Measurements from ENCODE around the gene ARHGAP6. TPM values are rescaled to one million over a fixed set of nuclear protein-coding genes. Genes with fewer than 3 reads are reported as not detected.

The ARHGAP6 gene
- total RNA-seq, 4 donors from 2014 or later, result 49.2 to 63.8 (median 51.5) TPM

- no peak for TF ChIP-seq CTCF (IDR thresholded peaks at IDR 0.05)
- no peak for TF ChIP-seq POLR2A (IDR thresholded peaks at IDR 0.05)
- no peak for DNase-seq
- Histone ChIP-seq H3K27ac (peak overlapping the region in 1 of 3 donors; percentile 26), H3K36me3 (no peaks in the 10 kb centered on the region), H3K9me3 (no peaks in the 10 kb centered on the region), H3K27me3 (no peaks in the 10 kb centered on the region), H3K4me3 (replicated peaks in 1 of 3) (no peak overlapping the region), H3K4me1 (no peaks in the 10 kb centered on the region)
- intact Hi-C loops (cut with DNase I), result no loop called here
- WGBS, 2 donors, result 83 to 93% methylated on average over 3 to 4 of the region's 4 CpGs
Observed at GRCh38 chrX:11171956-11172355, 493.8 kb downstream of the ARHGAP6 start.

DNA sequence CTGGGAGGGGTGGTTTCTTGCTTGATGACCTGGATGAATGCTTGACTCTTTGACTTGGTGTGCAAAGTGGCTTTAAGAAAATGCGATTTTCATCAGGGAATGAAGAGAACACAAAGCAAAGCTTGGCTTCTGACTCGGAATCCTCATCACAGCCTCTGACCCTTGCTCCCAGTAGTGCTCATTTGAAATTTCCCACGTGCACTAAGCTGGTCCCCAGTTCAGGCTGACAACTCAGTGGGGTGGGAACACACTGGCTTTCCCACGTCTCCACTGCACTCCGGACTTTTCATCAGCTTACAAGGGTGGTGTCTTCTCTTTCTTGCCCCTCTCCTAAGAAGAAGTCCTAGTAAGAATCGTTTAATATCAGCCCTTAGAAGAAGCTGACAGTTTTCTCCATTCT lies 501.3 kb downstream of the ARHGAP6 start:
- no peak for DNase-seq
- TF ChIP-seq CTCF (IDR thresholded peaks at IDR 0.05) (no peak), POLR2A (IDR thresholded peaks at IDR 0.05) (no peak)
- Histone ChIP-seq H3K27ac (no peak overlapping the region), H3K27me3 (no peaks in the 10 kb centered on the region), H3K4me3 (replicated peaks in 1 of 3) (no peak overlapping the region), H3K36me3 (no peaks in the 10 kb centered on the region), H3K9me3 (no peaks in the 10 kb centered on the region), H3K4me1 (no peaks in the 10 kb centered on the region)
- 76 to 90% methylated on average over 6 of the region's 6 CpGs for WGBS, 2 donors
- intact Hi-C loops (cut with DNase I), result no loop called here

- no peaks in the 10 kb centered on the region for H3K27me3 ChIP-seq
- TF ChIP-seq CTCF (IDR thresholded peaks at IDR 0.05) (no peak), POLR2A (IDR thresholded peaks at IDR 0.05) (no peak)
- no peak overlapping the region for H3K4me3 ChIP-seq (replicated peaks in 1 of 3)
- no peak for DNase-seq
- WGBS, 2 donors, result 94 to 100% methylated on average over 1 of the region's 1 CpG
- H3K9me3 ChIP-seq, result no peaks in the 10 kb centered on the region
- H3K4me1 ChIP-seq, result no peaks in the 10 kb centered on the region
- H3K36me3 ChIP-seq, result no peaks in the 10 kb centered on the region
- intact Hi-C loops (cut with DNase I), result no loop called here
- H3K27ac ChIP-seq, result no peak overlapping the region
Observed at GRCh38 chrX:11159149-11159548, 506.6 kb downstream of the ARHGAP6 start.

GRCh38 chrX:11151799-11152559 lies 513.7 kb downstream of the ARHGAP6 start:
- DNase-seq, result no peak
- Histone ChIP-seq H3K27ac (peak overlapping the region; percentile 68 to 79 (median 71)), H3K4me1 (peaks cover 3 to 5% of the 10 kb centered on the region in 2 donors), H3K9me3 (no peaks in the 10 kb centered on the region), H3K27me3 (no peaks in the 10 kb centered on the region), H3K36me3 (no peaks in the 10 kb centered on the region), H3K4me3 (replicated peaks in 1 of 3) (no peak overlapping the region)
- intact Hi-C loops (cut with DNase I), result no loop called here
- 66 to 68% methylated on average over 4 of the region's 4 CpGs for WGBS, 2 donors
- TF ChIP-seq CTCF (IDR thresholded peaks at IDR 0.05) (no peak), POLR2A (IDR thresholded peaks at IDR 0.05) (no peak)

- no peak overlapping the region for H3K4me3 ChIP-seq (replicated peaks in 1 of 3)
- H3K27me3 ChIP-seq, result no peaks in the 10 kb centered on the region
- H3K27ac ChIP-seq, result no peak overlapping the region
- DNase-seq, result no peak
- H3K4me1 ChIP-seq, result peaks cover 3 to 5% of the 10 kb centered on the region in 2 donors
- intact Hi-C loops (cut with DNase I), result loop anchor here (5.0 to 10.0 kb wide), 2 partner anchors 384 to 616 kb away; no protein-coding TSS in a partner anchor
- H3K9me3 ChIP-seq, result no peaks in the 10 kb centered on the region
- no peaks in the 10 kb centered on the region for H3K36me3 ChIP-seq
- no peak for TF ChIP-seq CTCF (IDR thresholded peaks at IDR 0.05)
- TF ChIP-seq POLR2A (IDR thresholded peaks at IDR 0.05), result no peak
- 98 to 100% methylated on average over 1 to 5 of the region's 7 CpGs for WGBS, 2 donors
Observed at GRCh38 chrX:11148401-11148800, 517.3 kb downstream of the ARHGAP6 start.

Measured in thyroid gland (tissue), 4 donors.